Activated T-helper 1 cell treated with anti-CD3 and anti-CD28 coated beads, Interleukin-2, amount 50 U/mL, for 16 hours (primary cell): Measurements from ENCODE around the gene SDK1.

ENCODE experiments used
- DNase-seq, 2 donors: peaks; one replicate each; pipeline ENCODE4 v3.0.0-alpha.2; 2020; ENCODE audit warnings: low read depth in 1 of 2, low spot score in 1 of 2

The SDK1 gene

GRCh38 chr7:4010923-4011656 lies 710.0 kb downstream of the SDK1 start:
- no peak for DNase-seq

GRCh38 chr7:4013793-4014192 lies 712.7 kb downstream of the SDK1 start:
- DNase-seq, result no peak

GRCh38 chr7:4014346-4015050 lies 713.4 kb downstream of the SDK1 start:
- no peak for DNase-seq

- DNase-seq, result no peak
Observed at GRCh38 chr7:4015371-4015770, 714.3 kb downstream of the SDK1 start.

GRCh38 chr7:4015996-4016395 lies 714.9 kb downstream of the SDK1 start:
- no peak for DNase-seq

- no peak for DNase-seq
Observed at GRCh38 chr7:4017081-4017480, 716.0 kb downstream of the SDK1 start.

- DNase-seq, result no peak
Observed at GRCh38 chr7:4017785-4018184, 716.7 kb downstream of the SDK1 start.

GRCh38 chr7:4018601-4019316 lies 717.7 kb downstream of the SDK1 start:
- DNase-seq, result no peak

GRCh38 chr7:4020086-4020485 lies 719.0 kb downstream of the SDK1 start:
- no peak for DNase-seq

GRCh38 chr7:4021413-4021812 lies 720.4 kb downstream of the SDK1 start:
- DNase-seq, result no peak

- DNase-seq, result no peak
Observed at GRCh38 chr7:4022265-4022664, 721.2 kb downstream of the SDK1 start.

GRCh38 chr7:4023502-4023901 lies 722.5 kb downstream of the SDK1 start:
- no peak for DNase-seq

GRCh38 chr7:4024133-4024532 lies 723.1 kb downstream of the SDK1 start:
- DNase-seq, result no peak

GRCh38 chr7:4024806-4025205 lies 723.8 kb downstream of the SDK1 start:
- DNase-seq, result no peak

GRCh38 chr7:4025210-4025609 lies 724.2 kb downstream of the SDK1 start:
- no peak for DNase-seq

- DNase-seq, result no peak
Observed at GRCh38 chr7:4025694-4026615, 724.9 kb downstream of the SDK1 start.

- no peak for DNase-seq
Observed at GRCh38 chr7:4026941-4027486, 726.0 kb downstream of the SDK1 start.

- DNase-seq, result no peak
Observed at GRCh38 chr7:4028221-4028620, 727.2 kb downstream of the SDK1 start.

- no peak for DNase-seq
Observed at GRCh38 chr7:4029941-4030340, 728.9 kb downstream of the SDK1 start.

- DNase-seq, result no peak
Observed at GRCh38 chr7:4030346-4030950, 729.4 kb downstream of the SDK1 start.
